Measurements from ENCODE around the gene RBM28.

DNA sequence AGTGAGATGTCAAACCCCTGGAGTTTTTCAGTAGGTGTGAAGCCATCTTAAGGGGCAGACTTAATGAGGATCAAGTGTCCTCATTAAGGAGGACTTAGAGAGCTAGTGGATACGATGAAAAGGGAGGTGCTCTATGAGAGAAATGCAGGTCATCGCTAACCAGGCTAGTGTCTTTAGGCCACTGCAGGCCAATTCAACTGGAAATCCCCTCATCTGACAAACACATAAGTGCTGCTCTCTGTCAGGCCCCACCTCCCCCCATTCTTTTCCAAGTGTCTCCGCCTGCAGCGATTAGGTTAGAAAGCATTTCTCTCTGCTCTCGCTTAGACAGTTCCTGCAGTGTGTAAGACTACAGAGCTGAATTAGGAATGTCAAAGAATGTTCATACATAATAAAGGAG, 33.7 kb downstream of the RBM28 start:
- no peak for TF ChIP-seq CTCF (IDR thresholded peaks at IDR 0.05; ENCODE audit: poor library complexity, severe bottlenecking)
- no peak for TF ChIP-seq EP300 (conservative IDR thresholded peaks at IDR 0.05; ENCODE audit: poor library complexity, severe bottlenecking)
- no peak for TF ChIP-seq EZH2 (IDR thresholded peaks at IDR 0.05; ENCODE audit: borderline replicate concordance, insufficient read depth, low read length, poor library complexity, severe bottlenecking)
- TF ChIP-seq REST (IDR thresholded peaks at IDR 0.05; ENCODE audit: borderline replicate concordance) = no peak
- no peak for TF ChIP-seq RAD21 (conservative IDR thresholded peaks at IDR 0.05)
- no peak for TF ChIP-seq SMC3 (conservative IDR thresholded peaks at IDR 0.05; ENCODE audit: poor library complexity)
- no peak for TF ChIP-seq MXI1 (conservative IDR thresholded peaks at IDR 0.05; ENCODE audit: poor library complexity, severe bottlenecking)
- no peak for TF ChIP-seq POLR2AphosphoS5 (IDR thresholded peaks at IDR 0.05)

Measured in neural cell (in vitro differentiated cells).